Neural cell (in vitro differentiated cells): ENCODE measurements around the gene SPDYE4. TPM values are rescaled to one million over a fixed set of nuclear protein-coding genes. Genes with fewer than 3 reads are reported as not detected.

Experiments
- H2AFZ ChIP-seq: fragments of 200-600, 300-800 bp; sonication (generic), shearing (Covaris generic); 2 replicates; pipeline ENCODE4 v1.6.0; 2014; ENCODE audit warnings: low read depth, mild to moderate bottlenecking, antibody characterized with exemption, low read length, moderate library complexity
- H3F3A ChIP-seq: fragments of 200-600 bp; shearing (Covaris generic); 2 replicates; pipeline ENCODE4 v1.6.1; 2016; ENCODE audit warnings: mild to moderate bottlenecking, moderate library complexity, mixed read lengths, antibody characterized with exemption, low read length; ENCODE audit not compliant: insufficient read depth, poor library complexity, severe bottlenecking
- H3K27ac ChIP-seq: fragments of 200-600, 300-800 bp; sonication (generic), shearing (Covaris generic); 2 replicates; pipeline ENCODE4 v1.5.1; 2014; ENCODE audit warnings: mild to moderate bottlenecking, low read length, moderate library complexity
- H3K27me3 ChIP-seq: fragments of 300-800, 200-600 bp; sonication (generic), shearing (Covaris generic); 2 replicates; pipeline ENCODE4 v1.6.0; 2014; ENCODE audit warnings: mild to moderate bottlenecking, low read depth, low read length, moderate library complexity; ENCODE audit not compliant: insufficient read depth
- H3K36me3 ChIP-seq: fragments of 300-800, 200-600 bp; sonication (generic), shearing (Covaris generic); 2 replicates; pipeline ENCODE4 v1.5.1; 2014; ENCODE audit warnings: mild to moderate bottlenecking, antibody characterized with exemption, low read length, moderate library complexity; ENCODE audit not compliant: insufficient read depth
- H3K4me2 ChIP-seq: fragments of 300-800, 200-600 bp; sonication (generic), shearing (Covaris generic); 2 replicates; pipeline ENCODE4 v1.6.0; 2014; ENCODE audit warnings: mild to moderate bottlenecking, low read length
- H3K4me3 ChIP-seq: fragments of 300-800, 200-600 bp; sonication (generic), shearing (Covaris generic); 2 replicates; pipeline ENCODE4 v1.5.1; 2014; ENCODE audit warnings: mild to moderate bottlenecking, low read length, moderate library complexity
- H3K79me2 ChIP-seq: fragments of 200-600 bp; shearing (Covaris generic); replicated peaks from 2 replicates; pipeline ENCODE4 v1.6.0; 2014; ENCODE audit warnings: mild to moderate bottlenecking, low read length, moderate library complexity; ENCODE audit not compliant: insufficient read depth
- H3K9ac ChIP-seq: fragments of 300-800, 200-600 bp; sonication (generic), shearing (Covaris generic); 2 replicates; pipeline ENCODE4 v1.6.1; 2016; ENCODE audit warnings: mild to moderate bottlenecking, low read length, mixed read lengths
- H3K9me2 ChIP-seq: fragments of 200-600 bp; shearing (Covaris generic); 2 replicates; pipeline ENCODE4 v1.6.1; 2016; ENCODE audit warnings: mild to moderate bottlenecking, low read length, mixed read lengths; ENCODE audit not compliant: insufficient read depth
- H3K9me3 ChIP-seq: fragments of 200-600, 300-800 bp; sonication (generic), shearing (Covaris generic); 2 replicates; pipeline ENCODE4 v1.6.1; 2016; ENCODE audit warnings: mild to moderate bottlenecking, mixed run types, low read length, moderate library complexity, mixed read lengths
- H4K20me1 ChIP-seq: fragments of 200-600 bp; shearing (Covaris generic); 2 replicates; pipeline ENCODE4 v1.6.1; 2016; ENCODE audit warnings: mild to moderate bottlenecking, mixed run types; ENCODE audit not compliant: insufficient read depth
- EP300 ChIP-seq: fragments of 450-650 bp; conservative IDR thresholded peaks from 2 replicates; pipeline ENCODE4 v1.6.1; 2014; ENCODE audit warnings: antibody characterized with exemption, mild to moderate bottlenecking, moderate library complexity; ENCODE audit not compliant: poor library complexity, severe bottlenecking
- EZH2 ChIP-seq: fragments of 200-600, 300-800 bp; shearing (Covaris generic), sonication (generic); IDR thresholded peaks from 2 replicates; pipeline ENCODE4 v1.6.1; 2014; ENCODE audit warnings: antibody characterized with exemption, low read length, borderline replicate concordance, mild to moderate bottlenecking; ENCODE audit not compliant: insufficient read depth, poor library complexity, severe bottlenecking
- MXI1 ChIP-seq: fragments of 450-650 bp; conservative IDR thresholded peaks from 2 replicates; pipeline ENCODE4 v1.6.1; 2014; ENCODE audit warnings: antibody characterized with exemption, mild to moderate bottlenecking; ENCODE audit not compliant: poor library complexity, severe bottlenecking
- POLR2AphosphoS5 ChIP-seq: IDR thresholded peaks from 2 replicates; pipeline ENCODE4 v1.6.1; 2012
- RAD21 ChIP-seq: fragments of 450-650 bp; conservative IDR thresholded peaks from 2 replicates; pipeline ENCODE4 v1.6.1; 2014; ENCODE audit warnings: antibody characterized with exemption, mild to moderate bottlenecking, moderate library complexity
- SMC3 ChIP-seq: fragments of 450-650 bp; conservative IDR thresholded peaks from 2 replicates; pipeline ENCODE4 v1.6.1; 2014; ENCODE audit warnings: antibody characterized with exemption, mild to moderate bottlenecking, moderate library complexity; ENCODE audit not compliant: poor library complexity
- TAF1 ChIP-seq: IDR thresholded peaks from 2 replicates; pipeline ENCODE4 v1.6.1; 2012; ENCODE audit warnings: low read depth
- polyA plus RNA-seq: library from polyadenylated mRNA; depleted of rRNA; stranded (reverse); fragments of >200 nt; gene quantifications from 2 replicates; pipeline ENCODE4 v1.2.3, GENCODE V29; 2014
- TF ChIP-seq, protein P1 (sequence below): IDR thresholded peaks from 2 replicates; pipeline ENCODE4 v1.6.1; 2012; ENCODE audit warnings: borderline replicate concordance
- TF ChIP-seq, protein P2 (sequence below): fragments of 450-650 bp; IDR thresholded peaks from 2 replicates; pipeline ENCODE4 v1.5.1; 2014; ENCODE audit warnings: antibody characterized with exemption, mild to moderate bottlenecking, moderate library complexity; ENCODE audit not compliant: poor library complexity, severe bottlenecking

Gene SPDYE4
- polyA plus RNA-seq, 1 donor from 2014 or later: not detected

DNA sequence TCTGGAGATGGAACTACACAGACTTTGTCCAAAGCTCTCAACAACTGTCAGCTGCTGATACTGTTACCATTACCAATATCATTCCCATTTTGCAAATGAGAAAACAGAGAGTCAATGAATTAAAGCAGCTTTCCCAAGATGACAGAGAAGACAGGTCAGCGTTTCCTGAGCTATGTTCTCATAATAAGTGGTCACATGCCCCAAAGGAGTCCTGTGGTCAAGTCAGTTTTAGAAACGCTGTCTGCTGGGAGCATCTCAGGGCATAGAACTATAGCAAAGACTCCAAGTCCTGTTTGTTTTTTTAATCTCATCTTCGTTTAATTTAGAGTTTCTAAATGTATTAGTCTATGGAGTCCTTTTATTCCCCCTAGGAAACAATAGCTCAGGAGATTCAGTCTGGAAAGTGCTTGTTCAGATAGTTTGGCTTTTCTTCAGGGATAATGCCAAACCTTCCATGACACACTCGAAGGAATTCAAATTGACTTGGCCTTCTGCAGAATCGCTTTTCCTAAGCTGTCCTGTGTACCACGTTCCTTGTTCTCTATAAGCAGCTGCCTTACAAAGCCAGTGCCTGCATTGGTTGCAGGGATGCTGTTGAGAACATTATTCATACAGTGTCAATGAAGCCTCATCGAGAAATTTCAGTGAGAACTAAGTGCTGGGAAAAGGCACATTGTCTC lies 25.8 kb downstream of the SPDYE4 start:
- no peaks in the 10 kb centered on the region for H3K9me2 ChIP-seq
- H3K9me3 ChIP-seq: no peaks in the 10 kb centered on the region
- H3K9ac ChIP-seq: no peak overlapping the region
- no peaks in the 10 kb centered on the region for H3F3A ChIP-seq
- H3K27ac ChIP-seq: no peak overlapping the region
- no peak for TF ChIP-seq TAF1
- no peak for TF ChIP-seq EZH2
- TF ChIP-seq MXI1: no peak
- no peak for TF ChIP-seq EP300
- no peak for TF ChIP-seq SMC3
- TF ChIP-seq RAD21: no peak
- no peak overlapping the region for H3K4me2 ChIP-seq
- no peaks in the 10 kb centered on the region for H3K36me3 ChIP-seq
- H4K20me1 ChIP-seq: no peaks in the 10 kb centered on the region
- H3K79me2 ChIP-seq: no peaks in the 10 kb centered on the region
- no peak overlapping the region for H3K4me3 ChIP-seq
- H3K27me3 ChIP-seq: no peaks in the 10 kb centered on the region
- no peak overlapping the region for H2AFZ ChIP-seq

DNA sequence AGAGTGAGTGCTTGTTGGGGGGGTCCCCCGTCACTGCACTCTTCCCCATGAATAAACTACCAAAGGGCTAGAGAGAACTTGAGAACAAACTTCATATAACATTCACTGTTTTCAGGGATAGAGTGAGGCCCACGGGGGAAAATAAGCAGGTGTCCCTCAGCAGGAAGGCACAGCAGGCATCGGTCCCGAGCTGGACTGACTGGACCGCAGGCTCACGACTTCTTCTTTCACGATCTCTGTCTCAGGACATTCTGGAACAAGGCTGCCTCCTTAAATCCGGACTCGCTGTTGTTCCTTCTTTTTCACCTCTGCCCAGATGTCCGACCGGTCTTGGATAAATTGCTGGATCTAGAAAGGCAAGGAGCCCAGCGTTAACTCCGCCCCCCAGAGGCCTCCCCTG lies 28.5 kb downstream of the SPDYE4 start:
- H3K9me2 ChIP-seq: no peaks in the 10 kb centered on the region
- H3K27ac ChIP-seq: no peak overlapping the region
- H3K79me2 ChIP-seq: no peaks in the 10 kb centered on the region
- no peaks in the 10 kb centered on the region for H3K9me3 ChIP-seq
- no peaks in the 10 kb centered on the region for H3F3A ChIP-seq
- no peak overlapping the region for H2AFZ ChIP-seq
- no peak overlapping the region for H3K4me3 ChIP-seq
- no peaks in the 10 kb centered on the region for H3K36me3 ChIP-seq
- no peaks in the 10 kb centered on the region for H3K27me3 ChIP-seq
- no peak overlapping the region for H3K4me2 ChIP-seq
- no peaks in the 10 kb centered on the region for H4K20me1 ChIP-seq
- TF ChIP-seq EP300 (no peak), POLR2AphosphoS5 (no peak), EZH2 (no peak), SMC3 (no peak), RAD21 (no peak), MXI1 (no peak), TAF1 (no peak)
- TF ChIP-seq, protein P1, sequence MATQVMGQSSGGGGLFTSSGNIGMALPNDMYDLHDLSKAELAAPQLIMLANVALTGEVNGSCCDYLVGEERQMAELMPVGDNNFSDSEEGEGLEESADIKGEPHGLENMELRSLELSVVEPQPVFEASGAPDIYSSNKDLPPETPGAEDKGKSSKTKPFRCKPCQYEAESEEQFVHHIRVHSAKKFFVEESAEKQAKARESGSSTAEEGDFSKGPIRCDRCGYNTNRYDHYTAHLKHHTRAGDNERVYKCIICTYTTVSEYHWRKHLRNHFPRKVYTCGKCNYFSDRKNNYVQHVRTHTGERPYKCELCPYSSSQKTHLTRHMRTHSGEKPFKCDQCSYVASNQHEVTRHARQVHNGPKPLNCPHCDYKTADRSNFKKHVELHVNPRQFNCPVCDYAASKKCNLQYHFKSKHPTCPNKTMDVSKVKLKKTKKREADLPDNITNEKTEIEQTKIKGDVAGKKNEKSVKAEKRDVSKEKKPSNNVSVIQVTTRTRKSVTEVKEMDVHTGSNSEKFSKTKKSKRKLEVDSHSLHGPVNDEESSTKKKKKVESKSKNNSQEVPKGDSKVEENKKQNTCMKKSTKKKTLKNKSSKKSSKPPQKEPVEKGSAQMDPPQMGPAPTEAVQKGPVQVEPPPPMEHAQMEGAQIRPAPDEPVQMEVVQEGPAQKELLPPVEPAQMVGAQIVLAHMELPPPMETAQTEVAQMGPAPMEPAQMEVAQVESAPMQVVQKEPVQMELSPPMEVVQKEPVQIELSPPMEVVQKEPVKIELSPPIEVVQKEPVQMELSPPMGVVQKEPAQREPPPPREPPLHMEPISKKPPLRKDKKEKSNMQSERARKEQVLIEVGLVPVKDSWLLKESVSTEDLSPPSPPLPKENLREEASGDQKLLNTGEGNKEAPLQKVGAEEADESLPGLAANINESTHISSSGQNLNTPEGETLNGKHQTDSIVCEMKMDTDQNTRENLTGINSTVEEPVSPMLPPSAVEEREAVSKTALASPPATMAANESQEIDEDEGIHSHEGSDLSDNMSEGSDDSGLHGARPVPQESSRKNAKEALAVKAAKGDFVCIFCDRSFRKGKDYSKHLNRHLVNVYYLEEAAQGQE: no peak
- TF ChIP-seq, protein P2, sequence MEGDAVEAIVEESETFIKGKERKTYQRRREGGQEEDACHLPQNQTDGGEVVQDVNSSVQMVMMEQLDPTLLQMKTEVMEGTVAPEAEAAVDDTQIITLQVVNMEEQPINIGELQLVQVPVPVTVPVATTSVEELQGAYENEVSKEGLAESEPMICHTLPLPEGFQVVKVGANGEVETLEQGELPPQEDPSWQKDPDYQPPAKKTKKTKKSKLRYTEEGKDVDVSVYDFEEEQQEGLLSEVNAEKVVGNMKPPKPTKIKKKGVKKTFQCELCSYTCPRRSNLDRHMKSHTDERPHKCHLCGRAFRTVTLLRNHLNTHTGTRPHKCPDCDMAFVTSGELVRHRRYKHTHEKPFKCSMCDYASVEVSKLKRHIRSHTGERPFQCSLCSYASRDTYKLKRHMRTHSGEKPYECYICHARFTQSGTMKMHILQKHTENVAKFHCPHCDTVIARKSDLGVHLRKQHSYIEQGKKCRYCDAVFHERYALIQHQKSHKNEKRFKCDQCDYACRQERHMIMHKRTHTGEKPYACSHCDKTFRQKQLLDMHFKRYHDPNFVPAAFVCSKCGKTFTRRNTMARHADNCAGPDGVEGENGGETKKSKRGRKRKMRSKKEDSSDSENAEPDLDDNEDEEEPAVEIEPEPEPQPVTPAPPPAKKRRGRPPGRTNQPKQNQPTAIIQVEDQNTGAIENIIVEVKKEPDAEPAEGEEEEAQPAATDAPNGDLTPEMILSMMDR: no peak
- H3K9ac ChIP-seq: no peak overlapping the region
